ENCODE measurements around the gene SIGLEC5. TPM values are rescaled to one million over a fixed set of nuclear protein-coding genes. Genes with fewer than 3 reads are reported as not detected.
A peak's percentile ranks its signal among the peaks of the same experiment; 100 is the strongest.

The SIGLEC5 gene
- total and polyA plus RNA-seq, 4 donors = 1.6 to 2.2 TPM; not detected in 2

DNA sequence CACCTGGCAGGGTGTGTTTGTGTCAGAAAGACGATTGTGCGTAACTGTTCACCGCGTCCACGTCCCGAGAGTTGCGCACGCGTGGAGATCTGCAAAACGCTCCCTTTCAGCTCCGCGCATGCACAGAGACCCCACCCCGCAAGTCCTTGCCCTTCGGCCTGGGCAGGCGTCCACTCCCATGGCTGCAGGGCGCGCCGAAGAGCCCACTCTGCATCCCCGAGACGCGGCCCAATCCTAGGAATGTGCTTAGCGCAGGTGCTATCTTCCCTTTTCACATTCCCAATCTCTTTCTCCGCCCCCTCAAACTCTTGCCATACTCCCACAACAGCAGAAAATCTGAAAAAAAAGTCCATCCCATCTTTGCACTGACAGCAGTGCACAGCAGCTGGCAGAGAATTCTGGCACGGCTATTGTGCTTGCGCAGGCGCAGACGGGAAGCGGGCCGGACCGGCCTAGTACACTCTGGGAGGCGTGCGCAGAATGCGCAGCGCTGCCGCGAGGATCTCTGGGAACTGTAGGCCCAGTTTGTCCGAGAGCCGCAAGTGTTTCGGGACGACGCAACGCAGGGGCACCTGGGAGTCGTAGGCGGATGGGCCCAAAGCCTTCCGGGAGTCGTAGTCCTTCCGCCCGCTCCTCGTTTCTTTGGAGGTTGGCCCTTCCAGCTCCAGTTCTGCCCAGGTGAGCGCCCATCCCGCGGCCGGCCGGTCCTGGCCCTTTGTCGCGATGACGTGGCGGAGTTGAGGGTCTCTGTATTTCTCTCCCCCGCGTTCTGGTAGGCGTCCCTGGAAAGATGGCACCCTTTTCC, 36.0 kb downstream of the SIGLEC5 start:
- Histone ChIP-seq H3K27me3 (ENCODE audit: control insufficient read depth in 3 of 3, insufficient read depth in 3 of 3, low read length in 2 of 3) (no peaks in the 10 kb centered on the region), H3K4me3 (peak overlapping the region; percentile 64), H3K27ac (ENCODE audit: low read depth in 1 of 2, low read length in 1 of 2) (no peak overlapping the region), H3K9me3 (ENCODE audit: control insufficient read depth in 4 of 4, insufficient read depth in 3 of 4, low read length in 3 of 4) (peaks cover 0 to 5% (median 0%) of the 10 kb centered on the region in 4 donors), H3K9ac (ENCODE audit: insufficient read depth in 1 of 2, low read length in 2 of 2) (peak overlapping the region in 1 of 2 donors; percentile 34), H3K36me3 (ENCODE audit: control insufficient read depth in 4 of 4, insufficient read depth in 4 of 4, low read length in 4 of 4) (peaks cover 0 to 3% (median 0%) of the 10 kb centered on the region in 4 donors), H3K4me1 (ENCODE audit: control insufficient read depth in 5 of 5, insufficient read depth in 5 of 5, low read length in 5 of 5) (peaks cover 0 to 14% (median 3%) of the 10 kb centered on the region in 5 donors)
- TF ChIP-seq CTCF (IDR thresholded peaks at IDR 0.05; ENCODE audit: control extremely low read depth, extremely low read depth) = no peak
- ATAC-seq (ENCODE audit: insufficient read depth, low FRiP score) (peak; percentile 98), DNase-seq (peak; percentile 98 to 99 (median 99))
- 1% methylated on average over 61 of the region's 61 CpGs for WGBS, 2 donors

- WGBS, 2 donors = 33 to 44% methylated on average over 10 of the region's 10 CpGs
- no peak for TF ChIP-seq CTCF (IDR thresholded peaks at IDR 0.05; ENCODE audit: control extremely low read depth, extremely low read depth)
- peak overlapping the region in 1 of 2 donors; percentile 34 for H3K9ac ChIP-seq (ENCODE audit: insufficient read depth in 1 of 2, low read length in 2 of 2)
- no peak for ATAC-seq (ENCODE audit: insufficient read depth, low FRiP score)
- no peaks in the 10 kb centered on the region for H3K27me3 ChIP-seq (ENCODE audit: control insufficient read depth in 3 of 3, insufficient read depth in 3 of 3, low read length in 2 of 3)
- no peak overlapping the region for H3K27ac ChIP-seq (ENCODE audit: low read depth in 1 of 2, low read length in 1 of 2)
- peaks cover 0 to 14% (median 3%) of the 10 kb centered on the region in 5 donors for H3K4me1 ChIP-seq (ENCODE audit: control insufficient read depth in 5 of 5, insufficient read depth in 5 of 5, low read length in 5 of 5)
- peaks cover 0 to 3% (median under 1%) of the 10 kb centered on the region in 4 donors for H3K36me3 ChIP-seq (ENCODE audit: control insufficient read depth in 4 of 4, insufficient read depth in 4 of 4, low read length in 4 of 4)
- H3K9me3 ChIP-seq (ENCODE audit: control insufficient read depth in 4 of 4, insufficient read depth in 3 of 4, low read length in 3 of 4) = peaks cover 0 to 1% (median 0%) of the 10 kb centered on the region in 4 donors
- no peak for DNase-seq
- peak overlapping the region; percentile 64 for H3K4me3 ChIP-seq
Observed at GRCh38 chr19:51593138-51593890, 36.9 kb downstream of the SIGLEC5 start.

DNA sequence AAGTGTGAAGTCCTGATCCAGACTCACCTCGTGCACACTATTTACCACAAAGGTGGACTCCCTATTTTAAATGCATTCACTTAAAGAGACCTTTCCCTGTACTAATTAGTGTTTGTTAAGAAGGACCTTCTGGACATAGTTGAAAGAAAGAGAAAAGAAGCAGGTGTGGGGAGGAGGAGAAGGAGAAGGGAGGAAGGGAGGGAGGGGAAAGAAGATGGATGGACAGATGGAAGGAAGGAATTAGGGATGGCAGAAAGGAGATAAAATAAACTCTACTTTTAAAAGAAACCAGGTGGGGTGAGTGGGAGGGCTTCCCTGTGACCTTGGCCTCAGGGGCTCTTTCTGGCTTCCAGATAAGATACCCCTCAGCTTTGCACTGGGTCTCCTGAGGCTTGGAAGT, 37.7 kb downstream of the SIGLEC5 start:
- H3K9me3 ChIP-seq (ENCODE audit: control insufficient read depth in 4 of 4, insufficient read depth in 3 of 4, low read length in 3 of 4) = peaks cover under 1 to 7% (median under 1%) of the 10 kb centered on the region in 4 donors
- no peak overlapping the region for H3K9ac ChIP-seq (ENCODE audit: insufficient read depth in 1 of 2, low read length in 2 of 2)
- no peak for TF ChIP-seq CTCF (IDR thresholded peaks at IDR 0.05; ENCODE audit: control extremely low read depth, extremely low read depth)
- H3K36me3 ChIP-seq (ENCODE audit: control insufficient read depth in 4 of 4, insufficient read depth in 4 of 4, low read length in 4 of 4) = peaks cover under 1 to 8% (median 6%) of the 10 kb centered on the region in 4 donors
- no peak for ATAC-seq (ENCODE audit: insufficient read depth, low FRiP score)
- 78 to 88% methylated on average over 1 of the region's 1 CpG for WGBS, 2 donors
- no peaks in the 10 kb centered on the region for H3K27me3 ChIP-seq (ENCODE audit: control insufficient read depth in 3 of 3, insufficient read depth in 3 of 3, low read length in 2 of 3)
- DNase-seq = no peak
- H3K4me1 ChIP-seq (ENCODE audit: control insufficient read depth in 5 of 5, insufficient read depth in 5 of 5, low read length in 5 of 5) = peaks cover 0 to 14% (median 3%) of the 10 kb centered on the region in 5 donors
- no peak overlapping the region for H3K4me3 ChIP-seq
- no peak overlapping the region for H3K27ac ChIP-seq (ENCODE audit: low read depth in 1 of 2, low read length in 1 of 2)
